ENCODE data around the gene ITPRIPL2. TPM values are rescaled to one million over a fixed set of nuclear protein-coding genes. Genes with fewer than 3 reads are reported as not detected.

ITPRIPL2 gene
- total RNA-seq, 2 donors from 2014 or later = 56.6 to 66.4 TPM

DNA sequence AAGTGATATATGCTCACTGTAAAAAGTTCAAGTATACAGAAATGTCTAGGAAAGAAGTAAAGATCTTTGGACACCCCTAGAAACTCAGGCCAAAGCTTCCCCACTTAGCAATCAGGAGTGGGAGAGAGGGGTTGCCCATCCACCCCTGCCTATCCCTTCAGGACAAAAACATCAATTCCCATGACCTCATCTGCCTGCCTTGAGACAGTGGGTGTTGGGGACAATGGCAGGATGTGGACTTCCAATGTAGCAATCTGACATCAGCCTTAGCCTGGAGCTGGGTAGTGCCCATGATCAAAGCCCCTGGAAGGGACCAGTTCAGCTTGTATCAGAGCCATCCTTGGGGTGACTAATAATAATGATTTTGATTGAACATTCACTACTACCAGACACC, 18.1 kb downstream of the ITPRIPL2 start:
- no peak for DNase-seq (ENCODE audit: low spot score)
- H3K27me3 ChIP-seq (replicated peaks; ENCODE audit: insufficient read depth) = no peaks in the 10 kb centered on the region
- intact Hi-C loops (cut with DNase I) = loop anchor here (10.0 kb wide), 1 partner anchor 47 kb away; no protein-coding TSS in a partner anchor
- peaks cover 18% of the 10 kb centered on the region for H3K4me1 ChIP-seq (replicated peaks)
- no peaks in the 10 kb centered on the region for H3K9me3 ChIP-seq
- no peak overlapping the region for H3K4me3 ChIP-seq
- peak overlapping the region; percentile 23 to 69 for H3K27ac ChIP-seq
- TF ChIP-seq CTCF (IDR thresholded peaks at IDR 0.05) (no peak), POLR2A (IDR thresholded peaks at IDR 0.05) (no peak), POLR2AphosphoS5 (IDR thresholded peaks at IDR 0.05) (no peak)
- H3K36me3 ChIP-seq = no peaks in the 10 kb centered on the region

DNA sequence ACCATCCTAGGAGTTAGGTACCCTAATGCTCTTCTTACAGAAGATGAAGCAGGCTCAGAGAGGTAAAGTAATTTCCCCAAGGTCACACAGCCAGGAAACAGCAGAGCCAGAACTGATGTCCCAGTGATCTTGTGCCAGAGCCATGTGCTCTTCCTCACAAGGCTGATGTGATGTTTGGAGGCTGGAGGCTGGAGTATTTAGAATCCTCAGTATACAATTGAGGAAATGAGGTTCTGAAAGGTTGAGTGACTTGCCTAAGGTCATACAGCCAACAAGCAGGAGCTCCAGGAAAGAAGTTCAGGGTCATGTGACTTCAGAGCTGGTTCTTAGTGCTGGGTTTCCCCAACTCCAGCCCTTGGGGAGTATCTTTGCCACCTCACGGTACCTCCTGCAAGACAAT, 18.5 kb downstream of the ITPRIPL2 start:
- Histone ChIP-seq H3K36me3 (no peaks in the 10 kb centered on the region), H3K27ac (peak overlapping the region; percentile 23 to 69), H3K9me3 (no peaks in the 10 kb centered on the region), H3K27me3 (replicated peaks; ENCODE audit: insufficient read depth) (no peaks in the 10 kb centered on the region), H3K4me3 (no peak overlapping the region), H3K4me1 (replicated peaks) (peaks cover 21% of the 10 kb centered on the region)
- WGBS = 85% methylated on average over 1 of the region's 1 CpG
- no peak for DNase-seq (ENCODE audit: low spot score)
- intact Hi-C loops (cut with DNase I) = loop anchor here (10.0 kb wide), 1 partner anchor 47 kb away; no protein-coding TSS in a partner anchor
- TF ChIP-seq POLR2A (IDR thresholded peaks at IDR 0.05) = no peak
- no peak for TF ChIP-seq CTCF (IDR thresholded peaks at IDR 0.05)
- no peak for TF ChIP-seq POLR2AphosphoS5 (IDR thresholded peaks at IDR 0.05)

DNA sequence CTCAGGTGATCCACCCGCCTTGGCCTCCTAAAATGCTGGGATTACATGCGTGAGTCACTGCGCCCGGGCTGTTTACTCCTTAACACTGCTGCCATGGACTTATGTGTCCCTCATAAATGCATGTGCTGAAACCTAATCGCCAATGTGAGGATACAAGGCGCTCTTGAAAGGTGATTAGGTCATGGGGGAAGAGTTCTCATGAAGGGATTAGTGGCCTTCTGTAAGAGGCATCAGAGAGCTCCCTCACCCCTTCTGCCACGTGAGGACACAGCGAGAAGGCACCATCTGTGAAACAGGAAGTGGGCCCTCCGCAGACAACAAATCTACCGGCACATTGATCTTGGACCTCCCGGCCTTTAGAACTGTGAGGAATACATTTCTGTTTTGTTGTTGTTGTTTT, 19.1 kb downstream of the ITPRIPL2 start:
- H3K9me3 ChIP-seq = no peaks in the 10 kb centered on the region
- no peaks in the 10 kb centered on the region for H3K27me3 ChIP-seq (replicated peaks; ENCODE audit: insufficient read depth)
- no peak for DNase-seq (ENCODE audit: low spot score)
- H3K36me3 ChIP-seq = no peaks in the 10 kb centered on the region
- peaks cover 21% of the 10 kb centered on the region for H3K4me1 ChIP-seq (replicated peaks)
- WGBS = 78% methylated on average over 11 of the region's 11 CpGs
- no peak overlapping the region for H3K4me3 ChIP-seq
- TF ChIP-seq POLR2AphosphoS5 (IDR thresholded peaks at IDR 0.05) (no peak), CTCF (IDR thresholded peaks at IDR 0.05) (no peak), POLR2A (IDR thresholded peaks at IDR 0.05) (no peak)
- H3K27ac ChIP-seq = peak overlapping the region; percentile 6 to 69
- intact Hi-C loops (cut with DNase I) = loop anchor here (10.0 kb wide), 1 partner anchor 48 kb away; no protein-coding TSS in a partner anchor

DNA sequence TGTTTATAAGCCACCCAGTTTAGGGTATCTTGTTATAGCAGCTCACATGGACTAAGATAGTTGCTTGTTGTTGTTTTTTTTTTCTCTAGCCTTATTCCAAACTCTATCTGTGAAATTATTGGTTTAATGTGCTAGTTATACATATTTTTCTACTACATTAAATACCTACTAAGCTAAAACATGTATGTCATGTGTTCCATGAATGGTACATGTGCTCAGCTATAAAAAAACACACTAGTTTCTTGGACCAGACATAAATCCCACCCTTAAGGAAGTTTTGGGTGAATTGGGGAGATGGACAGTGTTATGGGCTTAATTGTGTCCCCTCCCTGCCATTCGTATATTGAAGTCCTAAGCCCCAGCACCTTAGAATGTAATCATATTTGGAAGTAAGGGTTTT, 19.8 kb downstream of the ITPRIPL2 start:
- 95% methylated on average over 1 of the region's 1 CpG for WGBS
- TF ChIP-seq POLR2A (IDR thresholded peaks at IDR 0.05) = no peak
- TF ChIP-seq CTCF (IDR thresholded peaks at IDR 0.05) = no peak
- TF ChIP-seq POLR2AphosphoS5 (IDR thresholded peaks at IDR 0.05) = no peak
- Histone ChIP-seq H3K36me3 (no peaks in the 10 kb centered on the region), H3K4me3 (no peak overlapping the region), H3K27ac (no peak overlapping the region), H3K9me3 (no peaks in the 10 kb centered on the region), H3K27me3 (replicated peaks; ENCODE audit: insufficient read depth) (no peaks in the 10 kb centered on the region), H3K4me1 (replicated peaks) (peaks cover 21% of the 10 kb centered on the region)
- no peak for DNase-seq (ENCODE audit: low spot score)
- intact Hi-C loops (cut with DNase I) = loop anchor here (10.0 kb wide), 1 partner anchor 49 kb away; no protein-coding TSS in a partner anchor

GRCh38 chr16:19135201-19135842, 21.6 kb downstream of the ITPRIPL2 start:
- Histone ChIP-seq H3K9me3 (no peaks in the 10 kb centered on the region), H3K4me1 (replicated peaks) (peaks cover 20% of the 10 kb centered on the region), H3K4me3 (no peak overlapping the region), H3K36me3 (no peaks in the 10 kb centered on the region), H3K27me3 (replicated peaks; ENCODE audit: insufficient read depth) (no peaks in the 10 kb centered on the region), H3K27ac (peak overlapping the region in 1 of 2 donors; percentile 7)
- DNase-seq (ENCODE audit: low spot score) = no peak
- 49% methylated on average over 10 of the region's 10 CpGs for WGBS
- TF ChIP-seq CTCF (IDR thresholded peaks at IDR 0.05) (no peak), POLR2A (IDR thresholded peaks at IDR 0.05) (no peak), POLR2AphosphoS5 (IDR thresholded peaks at IDR 0.05) (no peak)
- intact Hi-C loops (cut with DNase I) = loop anchor here (10.0 kb wide), 1 partner anchor 51 kb away; no protein-coding TSS in a partner anchor

Data from prostate gland (tissue), 2 donors.